GM21447 (cell line): ENCODE measurements around the gene FXR1.
"Not testable (repeated sequence)": the region's sequence is repeated elsewhere in the genome, so short reads cannot be mapped to it uniquely, and the experiment has no call there.

ENCODE experiments used
- ATAC-seq: cut with Tn5 transposase; IDR thresholded peaks from one replicate; pipeline ENCODE4 v1.9.1; 2021; ENCODE audit not compliant: unreplicated experiment

The FXR1 gene

DNA sequence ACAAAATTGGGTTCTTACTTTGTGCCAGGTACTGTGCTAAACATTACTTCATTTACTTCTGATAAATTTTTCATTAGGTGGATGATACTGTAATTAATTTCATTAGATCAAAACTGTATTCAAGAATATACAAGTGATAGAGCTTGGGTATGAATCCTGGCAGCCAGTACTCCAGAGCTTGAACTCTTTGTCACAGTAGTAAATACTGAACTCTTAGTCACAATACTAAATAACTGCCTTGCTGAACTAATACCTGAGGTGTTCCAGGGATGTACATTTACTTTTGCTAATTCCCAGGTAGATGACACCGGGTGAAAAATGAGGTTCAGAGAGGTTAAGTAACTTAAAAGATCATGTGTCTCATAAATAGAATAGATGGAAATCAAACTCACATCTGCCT lies 20.3 kb downstream of the FXR1 start:
- no peak for ATAC-seq

GRCh38 chr3:180934638-180935037 lies 22.2 kb downstream of the FXR1 start:
- ATAC-seq, result no peak

DNA sequence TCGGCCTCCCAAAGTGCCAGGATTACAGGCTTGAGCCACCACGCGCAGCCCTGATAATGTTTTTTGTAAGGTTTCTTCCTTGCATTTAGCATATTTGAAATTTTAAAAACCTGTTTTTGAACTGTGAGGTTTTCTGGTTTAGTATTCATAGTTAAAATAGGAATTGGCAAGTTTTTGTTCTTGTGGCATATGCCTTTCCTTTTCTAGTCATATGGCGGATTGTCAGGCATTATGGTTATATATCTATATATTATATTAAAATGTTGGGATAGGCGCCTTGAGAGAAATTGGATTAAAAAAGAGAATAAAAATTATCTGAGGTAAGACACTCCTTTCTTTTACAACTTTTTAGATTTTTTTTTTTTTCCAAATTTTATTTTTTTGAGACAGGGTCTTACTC lies 28.4 kb downstream of the FXR1 start:
- no peak for ATAC-seq

GRCh38 chr3:180947761-180948390 lies 35.4 kb downstream of the FXR1 start:
- peak; percentile 54 for ATAC-seq

DNA sequence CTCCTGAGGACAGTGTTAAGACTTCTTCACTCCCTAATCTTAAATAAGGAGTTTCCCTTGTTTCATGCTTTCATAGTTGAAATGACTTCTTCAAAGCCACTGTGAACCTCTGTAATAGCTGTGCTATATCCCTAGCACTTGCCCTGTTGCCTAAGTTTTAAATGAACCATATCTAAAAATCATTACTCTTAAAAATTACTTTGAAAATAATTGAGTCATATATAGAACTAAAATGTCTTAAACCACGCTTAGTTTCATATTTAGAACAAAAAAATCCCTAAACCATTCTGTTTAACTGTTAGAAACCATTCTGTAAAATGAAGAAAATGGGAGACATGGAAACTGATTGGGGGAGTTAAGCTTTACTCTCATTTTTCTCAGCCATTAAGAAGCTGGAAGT lies 47.2 kb downstream of the FXR1 start:
- no peak for ATAC-seq

- ATAC-seq, result no peak
These were observed 48.6 kb downstream of the FXR1 start for GRCh38 chr3:180961087-180961486.

- no peak for ATAC-seq
These were observed 49.1 kb downstream of the FXR1 start for GRCh38 chr3:180961552-180961951.

DNA sequence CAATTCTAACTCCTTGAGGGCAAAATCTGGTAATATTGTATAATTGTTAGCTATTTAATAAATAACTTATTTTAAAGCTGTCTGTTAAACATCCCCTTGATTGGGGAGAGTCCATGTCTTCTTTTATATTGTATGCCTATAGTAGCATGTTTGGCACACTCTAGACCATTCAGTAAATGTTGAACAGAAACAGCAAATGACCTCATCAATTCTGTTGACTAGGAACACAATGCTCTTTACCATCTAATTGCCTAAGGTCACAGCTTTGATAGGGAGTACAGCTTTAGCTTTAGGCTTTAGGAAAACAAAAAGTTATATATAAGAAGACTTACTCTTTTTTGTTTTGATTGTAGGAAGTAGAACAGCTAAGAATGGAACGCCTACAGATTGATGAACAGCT lies 50.1 kb downstream of the FXR1 start:
- ATAC-seq, result no peak

DNA sequence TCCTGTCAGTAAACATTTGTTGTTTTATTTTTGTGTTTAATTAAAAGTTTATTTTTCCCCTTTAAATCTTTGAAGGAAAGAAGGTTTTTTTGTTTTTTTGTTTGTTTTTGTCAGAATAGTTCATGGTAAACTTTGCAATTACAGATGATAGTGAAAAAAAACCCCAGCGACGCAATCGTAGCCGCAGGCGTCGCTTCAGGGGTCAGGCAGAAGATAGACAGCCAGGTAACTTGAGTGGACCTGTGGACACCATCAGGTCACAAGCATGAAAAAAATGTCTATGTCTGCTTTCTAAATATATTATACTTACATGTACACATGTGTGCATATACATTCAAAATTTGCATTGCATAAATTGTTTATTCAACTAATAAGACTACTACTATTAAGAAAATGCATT lies 58.5 kb downstream of the FXR1 start:
- ATAC-seq, result no peak

DNA sequence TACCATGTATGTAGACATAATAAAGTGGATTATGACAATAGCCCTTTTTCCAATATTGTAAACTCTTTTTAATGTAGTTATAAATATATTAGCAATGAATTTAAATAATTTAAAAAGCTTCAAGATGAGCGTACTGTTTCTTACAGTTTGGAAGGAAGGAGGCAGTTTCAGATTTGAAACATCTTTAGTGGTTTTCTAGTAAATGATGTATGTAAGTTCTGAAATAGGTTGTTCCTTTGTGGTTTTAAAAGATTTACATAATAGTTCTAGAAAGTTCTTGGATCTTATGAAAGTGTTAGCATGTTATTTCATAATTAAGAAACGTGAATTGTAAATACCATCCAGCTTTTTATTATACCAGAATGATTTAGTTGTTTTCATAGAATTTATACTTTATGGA lies 61.1 kb downstream of the FXR1 start:
- ATAC-seq, result no peak

DNA sequence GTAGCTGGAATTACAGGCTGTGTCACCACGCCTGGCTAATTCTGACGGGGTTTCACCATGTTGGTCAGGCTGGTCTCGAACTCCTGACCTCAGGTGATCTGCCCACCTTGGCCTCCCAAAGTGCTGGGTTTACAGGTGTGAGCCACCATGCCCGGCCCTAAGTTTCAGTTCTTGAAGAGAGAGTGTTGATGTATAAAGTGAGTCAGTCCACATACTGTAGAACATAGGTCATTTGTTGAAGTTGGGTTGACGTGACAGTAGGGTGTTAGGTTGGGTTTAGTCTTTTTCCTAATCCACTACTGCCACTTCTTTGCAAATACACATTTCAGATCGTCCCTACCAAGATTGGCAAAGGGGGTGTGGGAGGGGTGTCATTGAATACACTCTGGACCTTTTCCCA lies 61.8 kb downstream of the FXR1 start:
- no peak for ATAC-seq

DNA sequence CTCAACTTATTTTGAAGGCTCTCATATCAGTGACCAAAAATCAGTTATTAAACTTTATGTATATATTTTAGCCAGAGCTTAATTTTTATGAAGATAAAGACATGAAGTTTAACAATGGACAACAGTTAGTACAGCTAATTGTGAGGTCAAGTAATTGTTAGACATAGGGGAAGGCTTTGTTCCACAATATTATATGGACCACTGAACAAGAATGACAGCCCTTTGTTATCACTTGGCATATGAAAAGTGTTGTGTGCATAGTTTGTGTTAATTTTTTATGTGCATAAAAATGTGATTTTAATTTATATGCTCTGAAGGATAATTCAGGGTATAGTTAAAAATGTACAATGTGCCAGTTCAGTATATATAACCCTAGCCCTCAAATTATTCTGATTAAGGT lies 65.0 kb downstream of the FXR1 start:
- ATAC-seq, result no peak

DNA sequence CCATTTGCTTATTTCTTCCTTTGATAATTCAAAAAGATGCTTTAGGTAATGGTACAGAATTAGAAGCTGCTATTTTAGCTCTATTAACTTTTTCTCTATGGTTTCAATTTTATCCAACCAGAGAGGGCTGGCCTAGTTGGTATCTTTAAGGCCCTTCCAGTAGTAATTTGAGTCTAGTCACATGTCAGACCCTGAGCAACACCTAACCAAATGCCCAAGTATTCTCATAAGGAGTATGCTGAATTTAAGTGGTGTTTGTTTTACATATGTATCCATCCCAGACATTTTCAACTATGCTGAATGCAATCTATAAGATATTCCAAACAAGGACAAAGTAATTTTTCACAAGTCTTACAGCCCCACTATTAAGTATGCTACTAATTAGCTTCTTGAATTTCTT lies 67.5 kb downstream of the FXR1 start:
- ATAC-seq, result no peak

DNA sequence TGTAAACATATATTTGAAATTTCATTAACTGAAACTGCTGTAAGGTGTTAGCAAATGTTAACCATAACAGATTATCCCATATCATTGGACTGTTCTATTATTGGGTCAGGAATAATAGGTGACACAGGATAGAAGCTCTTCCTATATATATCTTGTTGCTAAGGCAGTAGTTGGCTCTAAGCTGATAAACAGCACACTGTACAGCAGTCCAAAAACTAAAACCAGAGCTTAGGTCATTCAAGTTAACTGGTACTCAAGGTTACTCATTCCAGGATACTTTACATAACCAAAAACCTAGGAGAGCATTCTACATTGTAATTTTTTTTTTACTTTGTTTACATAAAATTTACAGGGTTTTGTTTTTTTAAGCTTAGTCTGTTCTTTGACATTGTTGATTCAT lies 68.1 kb downstream of the FXR1 start:
- no peak for ATAC-seq

GRCh38 chr3:180981912-180982311 lies 69.4 kb downstream of the FXR1 start:
- no peak for ATAC-seq

- ATAC-seq, result no peak
These were observed 70.7 kb downstream of the FXR1 start for GRCh38 chr3:180983136-180983535.

GRCh38 chr3:180986366-180986765 lies 73.9 kb downstream of the FXR1 start:
- ATAC-seq, result not testable (repeated sequence)

DNA sequence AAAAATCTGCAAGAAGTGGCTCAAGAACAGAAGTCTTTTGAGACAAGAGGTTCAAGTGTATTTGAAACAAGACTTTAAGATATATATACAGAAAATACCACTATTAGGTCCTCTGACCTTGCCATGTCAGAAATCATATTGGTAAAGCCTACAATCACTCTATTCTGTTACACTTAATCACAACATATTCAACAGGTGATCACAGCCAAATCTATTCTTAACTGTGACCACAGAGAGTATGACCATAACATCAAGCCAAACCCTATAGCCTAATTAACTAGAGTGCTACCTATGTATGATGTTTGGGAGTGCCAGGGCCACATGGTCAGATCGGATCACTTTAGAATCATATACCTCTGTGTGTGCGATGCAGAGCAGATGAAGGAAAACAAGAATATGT lies 74.9 kb downstream of the FXR1 start:
- no peak for ATAC-seq

DNA sequence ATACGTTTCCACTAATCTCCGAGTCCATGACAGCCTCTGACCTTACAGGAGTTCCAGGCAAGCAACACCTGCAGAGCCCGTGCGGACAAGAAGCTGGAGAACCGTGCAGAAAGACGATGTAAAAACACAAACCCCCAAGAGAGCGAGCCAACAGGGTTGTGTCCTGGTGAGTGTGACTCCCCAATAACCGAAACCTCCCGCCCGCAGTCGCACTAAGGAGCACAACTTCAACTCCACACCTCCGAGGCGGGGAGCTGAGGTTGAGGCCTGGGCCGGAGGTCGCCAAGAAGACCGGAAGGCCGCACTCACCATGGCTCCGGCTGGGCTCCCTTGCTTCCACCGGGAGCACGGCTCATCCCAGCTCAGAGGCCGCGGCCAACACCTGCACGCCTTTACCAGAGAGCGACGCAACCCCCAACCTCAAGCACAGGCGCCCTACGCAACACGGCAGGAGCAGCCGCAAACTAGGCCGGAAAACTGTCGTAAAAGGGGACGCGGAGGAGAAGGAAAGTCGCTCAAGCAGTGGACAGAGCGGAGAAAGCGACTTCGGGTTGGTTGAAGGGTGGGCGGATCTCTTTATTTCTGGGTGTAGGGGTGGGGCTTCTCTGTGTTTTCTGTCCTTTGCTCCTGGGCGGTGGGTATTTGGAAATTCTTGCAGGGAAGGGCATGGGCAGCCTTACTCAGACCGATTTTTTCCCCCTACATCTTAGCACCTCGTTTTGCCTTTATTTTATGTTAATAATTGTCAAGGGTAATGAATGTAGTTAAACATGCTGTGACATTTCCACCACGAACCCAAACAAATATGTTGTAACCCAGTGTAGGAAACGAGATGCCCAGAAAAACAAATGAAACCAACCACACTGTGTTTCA lies 77.1 kb downstream of the FXR1 start, which contains the start of gene DNAJC19:
TSS of gene DNAJC19 (minus strand) at position 446 of the 873 bp plus-strand sequence. CDS start at position 312, 134 bp downstream.
- ATAC-seq, result peak; percentile 98

GRCh38 chr3:180990505-180990904 lies 78.0 kb downstream of the FXR1 start:
- ATAC-seq, result no peak

GRCh38 chr3:180996415-180996932 lies 84.0 kb downstream of the FXR1 start:
- ATAC-seq, result no peak

- not testable (repeated sequence) for ATAC-seq
These were observed 89.9 kb downstream of the FXR1 start for GRCh38 chr3:181002331-181002730.
